GM12801 (cell line): ENCODE data around the gene STAT2.

Experiments
- CTCF ChIP-seq: IDR thresholded peaks from one replicate; pipeline ENCODE4 v1.5.1; 2011; ENCODE audit warnings: control low read depth; ENCODE audit not compliant: insufficient read length; ENCODE audit errors: extremely low read depth

Gene STAT2

DNA sequence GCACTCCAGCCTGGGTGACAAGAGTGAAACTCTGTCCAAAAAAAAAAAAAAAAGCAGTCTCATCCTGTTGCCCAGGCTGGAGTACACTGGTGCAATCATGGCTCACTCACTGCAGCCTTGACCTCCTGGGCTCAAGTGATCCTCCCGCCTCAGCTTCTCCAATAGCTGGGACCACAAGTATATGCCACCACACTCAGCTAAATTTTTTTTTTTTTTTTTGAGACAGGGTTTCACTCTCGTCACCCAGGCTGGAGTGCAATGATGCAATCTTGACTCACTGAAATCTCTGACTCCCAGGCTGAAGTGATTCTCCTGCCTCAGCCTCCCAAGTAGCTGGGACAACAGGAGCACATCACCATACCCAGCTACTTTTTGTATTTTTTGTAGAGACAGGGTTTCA is 38.9 kb downstream of the STAT2 start:
- no peak for TF ChIP-seq CTCF

DNA sequence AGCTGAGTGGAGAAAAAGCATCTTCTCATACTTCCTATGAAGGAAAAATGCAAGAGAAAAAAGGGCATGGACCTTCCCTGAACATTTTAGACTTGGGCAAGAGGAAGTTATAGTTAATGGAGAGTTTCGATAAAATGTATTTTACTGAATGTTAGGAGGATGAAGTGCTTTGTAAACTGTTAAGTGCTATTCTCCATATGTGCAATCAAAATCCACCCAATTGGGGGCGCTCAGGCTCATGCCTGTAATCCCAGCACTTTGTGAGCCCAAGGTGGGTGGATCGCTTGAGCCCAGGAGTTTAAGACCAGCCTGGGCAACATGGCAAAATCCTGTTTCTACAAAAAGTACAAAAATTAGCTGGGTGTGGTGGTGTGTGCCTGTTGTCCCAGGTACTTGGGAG is 42.2 kb downstream of the STAT2 start:
- no peak for TF ChIP-seq CTCF

DNA sequence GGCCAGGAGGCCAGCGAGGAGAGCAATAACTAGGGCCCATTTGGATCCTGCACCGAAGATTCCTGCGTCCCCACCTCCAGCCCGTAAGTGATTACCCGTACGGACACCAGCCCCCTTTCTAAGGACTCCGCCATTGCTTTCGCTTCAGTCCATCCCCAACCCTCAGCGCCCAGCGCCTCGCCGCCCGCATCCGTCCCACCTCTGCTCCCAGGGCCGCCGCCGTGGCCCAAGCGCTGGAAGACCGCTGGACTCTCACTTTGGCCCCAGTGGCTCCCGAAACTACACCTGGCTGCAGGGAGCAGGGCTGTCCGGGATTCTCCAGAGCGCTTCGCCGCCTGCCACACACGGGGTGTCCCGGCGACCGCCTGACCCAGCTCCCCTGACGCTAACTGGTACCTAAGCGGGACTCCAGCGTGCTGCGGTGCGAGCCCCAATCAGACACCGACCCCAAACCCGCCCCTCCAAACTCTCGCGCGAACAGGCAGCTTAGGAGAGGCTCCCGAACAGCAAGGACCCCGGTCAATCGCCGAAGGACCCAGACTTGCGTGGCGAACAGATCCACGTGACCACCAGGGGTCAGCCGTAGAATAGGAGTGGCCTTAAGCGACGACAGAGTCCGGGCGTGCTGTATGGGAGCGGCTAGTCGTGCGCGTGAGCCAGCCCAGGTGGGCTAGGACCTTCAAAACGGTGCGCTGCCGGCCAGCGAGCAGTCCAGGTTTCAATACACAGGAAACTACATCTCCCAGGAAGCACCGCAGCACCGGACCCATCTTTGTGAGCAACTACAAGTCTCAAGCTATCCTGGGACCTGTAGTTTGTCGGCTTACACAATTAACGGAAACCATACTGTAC is 44.1 kb downstream of the STAT2 start, which contains the start of gene CNPY2:
Gene CNPY2 (minus strand): TSS at position 367 of the 852 bp plus-strand sequence. CDS start 771 bp downstream, outside the sequence.
- no peak for TF ChIP-seq CTCF

DNA sequence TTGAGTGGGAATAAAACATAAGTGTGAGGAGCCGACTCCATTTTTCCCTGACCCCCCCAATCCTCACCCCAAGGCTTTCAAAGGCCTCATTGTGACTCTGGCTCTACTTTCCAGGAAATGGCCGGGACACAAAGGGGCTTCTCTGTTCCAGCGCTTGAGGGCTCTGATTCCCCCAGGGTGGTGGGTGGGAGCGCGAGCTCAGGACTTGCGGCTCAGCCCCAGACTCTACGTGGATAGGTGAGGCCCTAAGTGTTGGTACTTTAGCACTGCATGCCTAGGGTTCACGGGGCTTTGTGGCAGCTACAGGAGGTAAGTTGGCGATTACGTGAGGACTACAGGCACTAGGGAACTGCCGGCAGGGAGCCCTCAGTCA is 44.7 kb downstream of the STAT2 start:
- TF ChIP-seq CTCF, result no peak

- no peak for TF ChIP-seq CTCF
These were observed 48.9 kb downstream of the STAT2 start for GRCh38 chr12:56311003-56311402.

- TF ChIP-seq CTCF, result no peak
These were observed 51.2 kb downstream of the STAT2 start for GRCh38 chr12:56308714-56309113.

GRCh38 chr12:56307221-56307965 is 52.5 kb downstream of the STAT2 start:
- no peak for TF ChIP-seq CTCF
